Islet precursor cell (in vitro differentiated cells): ENCODE results near the gene FBLN2.

ENCODE experiments used
- DNase-seq: peaks from one replicate; pipeline ENCODE4 v3.0.0-alpha.2; 2018

FBLN2 gene

DNA sequence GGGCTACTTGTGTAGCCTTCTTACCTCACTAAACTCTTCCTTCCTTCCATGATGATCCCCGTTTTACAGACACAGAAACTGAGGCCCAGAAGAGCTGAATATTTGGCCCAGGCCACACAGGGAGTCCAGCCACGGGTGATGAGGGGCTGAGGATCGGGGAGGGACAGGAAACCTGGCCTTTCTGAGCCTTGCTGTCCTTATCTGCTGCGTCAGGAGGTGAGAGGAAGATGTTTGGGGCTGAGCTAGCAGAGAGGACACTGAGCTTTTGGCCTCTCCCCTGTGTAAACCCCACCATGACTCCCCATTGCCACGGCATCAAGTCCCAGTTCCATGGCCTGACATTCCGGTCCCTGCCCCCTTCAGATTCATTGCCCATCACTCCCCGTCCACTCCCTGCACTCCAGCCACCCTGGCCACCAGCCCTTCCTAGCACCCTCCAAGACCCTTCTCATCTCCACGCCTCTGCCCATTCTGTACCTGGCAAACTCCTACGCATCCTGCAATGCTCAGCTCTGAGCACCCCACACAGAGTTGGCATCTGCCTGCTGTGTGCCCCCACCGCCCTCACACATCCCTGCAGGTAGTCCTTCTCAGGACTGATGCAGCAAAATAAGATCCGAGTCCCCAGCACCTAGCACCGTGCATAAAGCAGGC lies 103.0 kb downstream of the FBLN2 start:
- DNase-seq, result no peak

- no peak for DNase-seq
These were observed 103.8 kb downstream of the FBLN2 start for GRCh38 chr3:13652728-13653127.

DNA sequence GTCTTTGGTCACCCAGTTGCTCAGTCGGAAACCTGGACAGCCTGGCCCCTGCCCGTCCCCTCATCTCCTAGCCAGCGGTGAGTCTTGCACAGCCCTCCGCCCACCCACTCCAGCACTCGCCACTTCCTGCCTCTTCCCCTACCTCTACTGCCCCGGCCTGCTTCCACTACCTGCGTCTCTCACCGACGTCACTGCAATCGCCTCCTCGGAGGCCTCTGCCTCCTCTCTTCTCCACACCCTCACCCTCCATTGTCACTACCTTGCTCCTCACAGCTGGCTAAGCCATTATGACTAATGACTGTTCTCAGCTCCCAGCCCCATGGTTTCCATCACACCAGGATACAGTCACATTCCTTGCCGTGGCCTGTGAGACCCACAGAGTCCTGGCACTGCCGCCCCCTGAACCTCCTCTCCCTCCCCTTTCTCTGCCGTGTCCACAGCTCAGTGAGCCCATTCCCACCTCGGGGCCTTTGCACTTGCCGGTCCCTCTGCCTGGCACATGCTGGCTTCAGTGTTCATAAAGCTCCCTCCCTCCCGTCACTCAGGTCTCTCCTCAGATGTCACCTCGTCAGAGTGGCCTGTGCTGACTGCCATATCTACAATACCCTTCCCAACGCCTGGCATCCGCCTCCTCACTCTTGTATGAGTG lies 104.8 kb downstream of the FBLN2 start:
- DNase-seq, result no peak

DNA sequence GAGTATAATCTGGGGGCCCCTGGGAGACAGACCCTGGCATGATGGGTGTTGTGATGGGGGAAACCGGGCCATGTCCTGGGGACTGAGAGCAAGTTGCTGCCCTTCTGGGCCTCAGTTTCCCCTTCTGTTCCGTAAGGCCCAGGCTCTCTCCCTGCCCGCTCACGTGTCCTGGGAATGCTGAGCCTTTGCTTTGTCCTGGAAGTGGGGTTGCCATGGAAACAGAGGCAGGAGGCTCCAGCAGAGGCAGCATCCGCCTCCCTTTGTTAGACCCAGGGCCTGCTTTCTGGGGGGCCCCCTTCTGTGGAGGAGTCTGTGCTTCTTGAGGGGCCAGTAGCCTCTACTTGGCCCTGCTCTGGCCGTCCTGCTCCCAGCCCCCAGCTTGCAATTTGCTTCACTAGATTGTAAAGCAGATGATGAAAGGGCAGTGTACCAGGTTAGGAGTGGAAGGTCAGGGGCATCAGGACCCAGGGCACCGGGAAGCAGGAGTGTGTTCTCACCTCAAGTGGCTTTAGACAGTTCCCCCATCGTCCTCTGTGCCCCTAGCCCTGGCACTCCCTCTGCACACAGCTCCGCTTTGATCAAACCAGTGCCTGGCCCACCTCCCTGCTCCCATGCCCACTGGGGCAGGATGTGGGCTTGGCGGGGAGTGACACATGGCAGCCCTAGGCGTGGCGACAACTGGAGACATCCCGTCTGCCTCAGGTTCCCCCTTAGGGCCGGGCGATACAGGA lies 105.6 kb downstream of the FBLN2 start:
- DNase-seq, result no peak

GRCh38 chr3:13655061-13655913 lies 106.4 kb downstream of the FBLN2 start:
- DNase-seq, result peak; percentile 80

GRCh38 chr3:13656584-13657301 lies 107.8 kb downstream of the FBLN2 start:
- DNase-seq, result no peak

DNA sequence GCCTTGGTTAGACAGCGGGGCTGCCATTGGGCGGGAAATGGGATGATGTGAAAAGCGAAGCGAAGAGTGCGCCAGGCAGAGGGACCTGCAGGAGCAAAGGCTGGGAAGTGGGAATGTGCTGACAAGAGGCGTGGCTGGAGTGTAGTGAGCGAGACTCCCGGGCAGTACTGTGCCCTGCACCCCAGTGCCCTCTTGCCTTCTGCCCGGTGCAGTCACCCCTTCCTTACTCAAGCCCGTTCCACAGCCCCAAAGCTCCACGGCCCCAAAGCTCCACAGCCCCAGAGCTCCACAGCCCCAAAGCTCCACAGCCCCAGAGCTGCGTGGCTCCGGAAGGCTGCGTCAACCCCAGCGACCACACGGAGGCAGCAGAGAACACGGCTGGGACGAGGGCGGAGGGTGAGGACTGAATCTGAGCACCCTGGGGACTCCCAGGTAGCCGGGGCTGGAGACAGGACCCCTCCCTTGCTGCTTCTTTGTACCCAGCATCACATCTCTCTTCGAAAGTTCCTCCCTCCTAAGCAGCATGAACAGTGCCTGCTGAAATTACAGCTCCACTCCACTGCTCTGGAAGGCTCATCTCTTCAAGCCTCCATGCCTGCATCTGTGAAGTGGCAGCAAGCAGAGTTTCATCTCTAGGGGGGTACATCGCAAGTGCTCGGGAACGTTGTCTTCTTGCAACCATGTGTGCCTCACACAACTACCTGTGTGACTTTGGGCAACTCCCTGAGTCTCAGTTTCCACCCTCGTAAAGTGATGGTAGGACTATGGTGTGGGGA lies 108.9 kb downstream of the FBLN2 start:
- DNase-seq, result peak; percentile 79

- no peak for DNase-seq
These were observed 109.8 kb downstream of the FBLN2 start for GRCh38 chr3:13658681-13659080.

GRCh38 chr3:13659221-13659969 lies 110.5 kb downstream of the FBLN2 start:
- no peak for DNase-seq

DNA sequence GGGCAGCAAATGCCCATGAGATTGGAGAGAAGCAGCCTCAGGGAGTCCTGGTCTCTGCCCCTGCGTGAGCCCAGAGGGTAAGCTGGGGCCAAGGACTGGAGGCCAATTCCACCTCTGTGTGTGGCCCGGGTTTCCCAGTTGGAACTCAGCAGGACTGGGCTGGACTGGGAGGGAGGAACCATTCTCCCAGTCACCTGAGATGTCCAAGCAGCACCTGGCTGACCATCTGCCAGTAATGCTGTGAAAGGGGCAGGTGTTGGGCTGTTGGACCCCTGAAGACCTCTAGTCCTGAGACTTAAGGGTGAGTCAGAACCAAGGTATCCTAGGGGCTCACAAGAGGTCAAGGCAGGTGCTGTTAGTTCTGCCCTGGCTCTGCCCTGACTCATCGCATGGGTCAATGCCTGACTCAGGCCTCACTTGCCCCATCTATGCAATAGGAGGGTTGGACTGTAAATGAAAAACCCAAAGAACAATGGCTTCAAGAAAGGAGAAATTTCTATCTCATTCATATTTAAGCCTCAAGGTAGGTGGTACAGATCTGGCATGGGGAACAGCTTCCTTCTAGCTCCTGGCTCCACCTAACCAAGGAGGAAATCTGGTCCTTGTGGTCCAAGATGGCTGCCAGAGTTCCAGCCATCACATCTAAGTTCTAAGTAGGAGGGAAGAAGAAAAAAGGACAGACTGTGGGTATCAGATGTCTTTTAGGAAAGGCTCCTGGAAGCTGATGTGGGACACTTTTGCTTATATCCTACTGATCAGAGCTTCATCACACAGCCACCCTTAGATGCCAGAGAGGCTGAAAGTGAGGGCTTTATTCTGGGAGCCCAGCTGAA lies 111.3 kb downstream of the FBLN2 start:
- DNase-seq, result no peak

GRCh38 chr3:13661121-13661520 lies 112.2 kb downstream of the FBLN2 start:
- no peak for DNase-seq

- DNase-seq, result no peak
These were observed 113.4 kb downstream of the FBLN2 start for GRCh38 chr3:13662238-13662847.

- DNase-seq, result no peak
These were observed 115.0 kb downstream of the FBLN2 start for GRCh38 chr3:13663781-13664535.

- DNase-seq, result no peak
These were observed 116.8 kb downstream of the FBLN2 start for GRCh38 chr3:13665582-13666226.

GRCh38 chr3:13666227-13666619 lies 117.3 kb downstream of the FBLN2 start:
- no peak for DNase-seq

GRCh38 chr3:13666781-13667709 lies 118.1 kb downstream of the FBLN2 start:
- DNase-seq, result no peak

- no peak for DNase-seq
These were observed 119.2 kb downstream of the FBLN2 start for GRCh38 chr3:13668136-13668535.
